Peyer's patch (tissue), 4 donors: ENCODE results near the gene SDC3.

ENCODE experiments used
- POLR2A ChIP-seq, 2 donors: fragments of 450-650 bp; IDR thresholded peaks; one replicate each; pipeline ENCODE4 v1.5.1; 2017; ENCODE audit warnings: antibody characterized with exemption in 2 of 2, mild to moderate bottlenecking in 2 of 2, moderate library complexity in 2 of 2
- TF ChIP-seq, protein P1 (sequence below), 6 experiments: fragments of 450-650 bp in 4 of 6; fragments of 200-600 bp in 2 of 6; sonication (generic) in 1 of 6; IDR thresholded peaks; one replicate each; pipeline ENCODE4 v1.5.1; 2017 to 2019; ENCODE audit warnings: antibody characterized with exemption in 6 of 6, mild to moderate bottlenecking in 3 of 6, moderate library complexity in 1 of 6

DNA sequence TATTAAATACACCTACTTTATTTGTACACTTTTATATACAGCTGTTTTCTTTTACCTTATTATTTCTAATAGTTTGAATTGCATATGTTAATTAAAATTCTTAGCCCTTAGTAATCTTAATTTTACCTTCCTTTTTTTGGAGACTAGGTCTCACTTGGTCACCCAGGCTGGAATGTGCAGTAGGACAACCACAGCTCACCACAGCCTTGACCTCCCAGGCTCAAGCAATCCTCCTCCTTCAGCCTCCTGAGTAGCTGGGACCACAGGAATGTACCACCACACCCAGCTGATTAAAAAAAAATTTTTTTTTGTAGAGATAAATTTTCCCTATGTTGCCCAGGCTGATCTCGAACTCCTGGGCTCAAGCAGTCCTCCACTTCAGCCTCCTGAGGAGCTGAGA is 15.0 kb upstream of the SDC3 start:
- TF ChIP-seq, protein P1, sequence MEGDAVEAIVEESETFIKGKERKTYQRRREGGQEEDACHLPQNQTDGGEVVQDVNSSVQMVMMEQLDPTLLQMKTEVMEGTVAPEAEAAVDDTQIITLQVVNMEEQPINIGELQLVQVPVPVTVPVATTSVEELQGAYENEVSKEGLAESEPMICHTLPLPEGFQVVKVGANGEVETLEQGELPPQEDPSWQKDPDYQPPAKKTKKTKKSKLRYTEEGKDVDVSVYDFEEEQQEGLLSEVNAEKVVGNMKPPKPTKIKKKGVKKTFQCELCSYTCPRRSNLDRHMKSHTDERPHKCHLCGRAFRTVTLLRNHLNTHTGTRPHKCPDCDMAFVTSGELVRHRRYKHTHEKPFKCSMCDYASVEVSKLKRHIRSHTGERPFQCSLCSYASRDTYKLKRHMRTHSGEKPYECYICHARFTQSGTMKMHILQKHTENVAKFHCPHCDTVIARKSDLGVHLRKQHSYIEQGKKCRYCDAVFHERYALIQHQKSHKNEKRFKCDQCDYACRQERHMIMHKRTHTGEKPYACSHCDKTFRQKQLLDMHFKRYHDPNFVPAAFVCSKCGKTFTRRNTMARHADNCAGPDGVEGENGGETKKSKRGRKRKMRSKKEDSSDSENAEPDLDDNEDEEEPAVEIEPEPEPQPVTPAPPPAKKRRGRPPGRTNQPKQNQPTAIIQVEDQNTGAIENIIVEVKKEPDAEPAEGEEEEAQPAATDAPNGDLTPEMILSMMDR (IDR thresholded peaks at IDR 0.05) = no peak
- TF ChIP-seq POLR2A (IDR thresholded peaks at IDR 0.05) = no peak
